Stimulated activated CD8-positive, alpha-beta memory T cell treated with anti-CD3 and anti-CD28 coated beads, Interleukin-15, amount 100 ng/mL, for 1 hour (primary cell): ENCODE measurements around the gene LNPEP.
"Not testable (repeated sequence)": the region's sequence is repeated elsewhere in the genome, so short reads cannot be mapped to it uniquely, and the experiment has no call there.

Experiments used
- DNase-seq: peaks from one replicate; pipeline ENCODE4 v3.0.0-alpha.2; 2020; ENCODE audit warnings: low read depth

LNPEP gene

GRCh38 chr5:97065475-97065874 is 129.6 kb downstream of the LNPEP start:
- no peak for DNase-seq

- DNase-seq: no peak
Measured at GRCh38 chr5:97067296-97067850, 131.5 kb downstream of the LNPEP start.

DNA sequence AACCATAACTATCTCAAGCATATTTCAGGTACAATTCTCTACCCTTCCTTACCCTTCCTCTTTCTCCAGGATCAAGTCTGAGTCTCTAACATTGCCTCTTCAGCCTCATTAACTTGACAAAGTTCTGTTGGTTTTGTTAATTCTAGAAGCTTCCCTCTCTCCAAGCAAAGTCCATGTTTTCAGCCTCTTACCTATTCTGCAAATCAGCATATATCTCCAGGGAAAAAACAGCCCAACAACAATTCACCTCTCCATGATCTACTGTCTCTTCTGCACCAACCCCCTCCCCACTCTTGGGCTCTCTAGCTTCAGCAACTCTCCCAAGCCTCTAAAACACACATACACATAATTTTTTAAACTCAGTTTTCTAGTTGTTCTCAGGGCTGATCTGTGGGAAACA is 134.4 kb downstream of the LNPEP start:
- no peak for DNase-seq

DNA sequence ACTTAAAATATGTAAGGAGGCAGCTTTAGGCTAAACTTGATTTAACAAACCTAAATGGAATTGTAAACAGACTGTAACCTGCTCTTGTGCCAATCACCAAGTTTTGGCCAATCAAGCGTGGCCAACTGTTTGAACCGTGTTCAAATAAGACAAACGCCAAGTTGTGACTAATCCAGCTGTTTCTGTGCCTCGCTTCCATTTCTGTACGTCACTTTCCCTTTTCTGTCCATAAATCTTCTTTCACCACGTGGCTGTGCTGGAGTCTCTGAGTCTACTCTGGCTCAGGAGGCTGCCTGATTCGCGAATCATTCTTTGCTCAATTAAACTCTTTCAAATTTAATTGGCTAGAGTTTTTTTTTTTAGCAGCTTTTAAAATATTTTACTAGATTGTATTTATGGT is 135.2 kb downstream of the LNPEP start:
- DNase-seq: no peak

DNA sequence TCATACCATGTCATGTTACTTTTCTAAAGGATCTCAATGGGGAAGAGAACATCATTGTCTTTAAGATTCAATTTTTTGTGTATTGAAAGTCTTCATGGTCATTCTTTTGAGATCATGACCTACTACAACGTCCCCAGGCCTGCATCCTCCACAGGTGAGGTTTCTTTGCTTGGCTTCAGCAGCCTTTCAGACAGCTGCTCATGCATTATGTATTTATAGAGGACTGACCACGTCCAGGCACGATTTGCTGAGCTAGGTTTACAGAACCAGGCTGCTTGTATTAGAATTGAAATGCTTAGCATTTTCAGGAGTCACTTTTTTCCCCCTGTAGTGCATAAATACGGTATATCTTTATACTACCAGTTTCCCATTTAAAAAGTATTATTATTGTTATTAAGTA is 136.1 kb downstream of the LNPEP start:
- no peak for DNase-seq

- DNase-seq: no peak
Measured at GRCh38 chr5:97072696-97073095, 136.8 kb downstream of the LNPEP start.

DNA sequence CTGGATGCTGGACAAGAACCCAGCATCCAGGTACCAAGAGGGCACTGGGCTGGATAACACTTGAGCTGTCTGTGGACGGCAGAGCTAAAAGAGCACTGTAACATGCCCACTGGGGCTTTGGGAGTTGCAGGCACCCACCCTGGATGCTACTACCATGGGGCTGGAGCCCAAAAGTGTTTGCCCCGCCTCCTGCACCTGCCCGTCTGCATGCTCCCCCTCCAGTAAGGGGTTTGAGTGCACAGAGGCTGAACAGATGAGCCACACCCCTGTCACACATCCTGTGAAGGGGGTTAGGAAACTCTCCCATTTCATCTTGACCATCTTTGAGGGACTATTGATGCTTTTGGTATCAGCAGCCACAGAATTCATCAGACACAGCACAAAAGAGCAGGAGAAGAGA is 137.5 kb downstream of the LNPEP start:
- no peak for DNase-seq

GRCh38 chr5:97074859-97075489 is 139.1 kb downstream of the LNPEP start:
- no peak for DNase-seq

DNA sequence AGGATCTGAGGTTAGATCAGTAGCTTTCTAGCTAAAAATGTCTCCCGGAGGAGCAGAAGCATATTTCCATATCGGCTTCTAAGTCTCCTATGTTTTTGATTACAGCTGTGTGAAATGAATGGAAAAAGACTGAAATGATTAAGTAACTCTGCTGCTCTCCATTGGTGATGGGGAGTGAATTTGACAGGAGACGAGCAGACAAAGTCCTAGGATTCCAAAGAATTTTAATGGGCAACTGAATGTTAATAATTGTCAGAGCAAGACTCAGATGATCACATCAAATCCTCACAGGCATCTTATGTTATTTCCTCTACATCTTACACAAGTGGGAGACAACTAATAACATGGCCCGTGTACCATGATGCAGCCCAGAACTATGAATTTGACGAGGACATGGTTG is 139.8 kb downstream of the LNPEP start:
- DNase-seq: no peak

- DNase-seq: no peak
Measured at GRCh38 chr5:97076098-97076497, 140.2 kb downstream of the LNPEP start.

- DNase-seq: no peak
Measured at GRCh38 chr5:97077246-97077645, 141.4 kb downstream of the LNPEP start.

DNA sequence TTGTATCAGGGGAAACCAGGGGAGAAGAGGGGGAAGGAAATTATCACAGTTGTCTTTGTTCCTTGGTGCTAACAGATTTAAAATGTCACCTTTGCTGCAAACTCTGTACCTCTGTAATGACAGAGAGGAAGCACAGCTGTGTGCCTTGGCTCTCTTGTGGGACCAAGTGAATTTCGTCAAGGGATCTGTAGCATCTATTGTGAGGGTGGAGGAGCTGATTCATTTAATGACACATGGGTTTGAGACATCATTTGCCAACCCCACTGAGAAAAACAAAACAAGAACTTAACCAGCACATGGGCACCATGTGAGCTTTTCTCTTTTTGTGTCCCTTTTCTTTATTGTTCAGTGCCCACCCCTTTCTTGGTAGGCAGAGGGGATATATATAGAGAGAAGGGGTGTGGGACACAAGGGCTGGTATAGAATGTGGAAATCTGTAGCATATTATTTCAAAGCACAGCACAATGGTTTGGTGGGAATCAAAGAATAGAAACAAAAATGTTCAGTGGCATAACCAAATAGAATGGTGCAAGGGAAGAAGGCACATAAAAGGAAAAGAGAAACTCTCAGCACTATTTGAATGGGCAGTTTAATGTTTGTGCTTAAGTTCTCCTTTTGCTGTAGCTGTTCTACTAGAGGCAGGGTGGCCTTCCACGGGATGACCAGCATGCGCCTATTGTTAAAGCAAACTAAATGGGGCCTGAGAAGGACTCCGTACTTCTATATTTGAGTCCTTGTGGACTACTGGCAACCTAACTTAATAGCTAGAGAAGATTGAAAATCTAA is 143.3 kb downstream of the LNPEP start:
- DNase-seq: no peak

DNA sequence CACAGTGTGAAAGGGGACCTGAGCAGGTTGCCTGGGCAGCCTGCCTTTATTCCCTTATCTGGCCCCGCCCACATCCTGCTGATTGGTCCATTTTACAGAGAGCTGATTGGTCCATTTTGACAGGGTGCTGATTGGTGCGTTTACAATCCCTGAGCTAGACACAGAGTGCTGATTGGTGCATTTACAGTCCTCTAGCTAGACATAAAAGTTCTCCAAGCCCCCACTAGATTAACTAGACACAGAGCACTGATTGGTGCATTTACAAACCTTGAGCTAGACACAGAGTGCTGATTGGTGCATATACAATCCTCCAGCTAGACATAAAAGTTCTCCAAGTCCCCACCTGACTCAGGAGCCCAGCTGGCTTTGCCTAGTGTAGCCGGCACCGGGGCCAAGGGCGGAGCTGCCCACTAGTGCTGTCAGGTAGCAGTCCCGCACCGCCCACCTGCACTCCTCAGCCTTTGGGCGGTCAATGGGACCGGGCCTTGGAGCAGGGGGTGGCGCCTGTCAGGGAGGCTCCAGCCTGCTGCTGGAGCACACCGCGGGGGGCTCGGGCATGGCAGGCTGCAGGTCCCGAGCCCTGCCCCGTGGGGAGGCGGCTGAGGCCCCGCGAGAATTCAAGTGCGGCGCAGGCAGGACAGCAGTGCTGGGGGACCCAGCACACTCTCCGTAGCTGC is 149.0 kb downstream of the LNPEP start:
- DNase-seq: not testable (repeated sequence)

DNA sequence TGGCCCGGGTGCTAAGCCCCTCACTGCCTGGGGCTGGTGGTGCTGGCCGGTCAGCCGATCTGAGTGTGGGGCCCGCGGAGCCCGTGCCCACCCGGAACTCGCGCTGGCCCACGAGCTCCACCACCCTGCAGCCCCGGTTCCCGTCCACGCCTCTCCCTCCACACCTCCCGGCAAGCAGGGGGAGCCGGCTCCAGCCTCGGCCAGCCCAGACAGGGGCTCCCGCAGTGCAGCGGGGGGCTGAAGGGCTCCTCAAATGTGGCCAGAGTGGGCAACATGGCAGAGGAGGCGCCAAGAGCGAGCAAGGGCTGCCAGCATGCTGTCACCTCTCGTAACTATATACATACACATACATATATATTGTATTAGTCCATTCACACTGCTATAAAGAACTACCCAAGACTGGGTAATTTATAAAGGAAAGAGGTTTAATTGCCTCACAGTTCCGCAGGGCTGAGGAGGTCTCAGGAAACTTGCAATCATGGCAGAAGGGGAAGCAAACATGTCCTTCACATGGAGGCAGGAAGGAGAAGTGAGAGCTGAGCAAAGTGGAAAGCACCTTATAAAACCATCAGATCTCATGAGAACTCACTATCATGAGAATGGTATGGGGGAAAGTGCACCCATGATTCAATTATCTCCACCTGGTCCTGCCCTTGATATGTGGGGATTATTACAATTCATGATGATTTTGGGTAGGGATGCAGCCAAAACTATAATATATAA is 149.7 kb downstream of the LNPEP start:
- DNase-seq: no peak
